Measurements from ENCODE around the gene WDR59. TPM values are rescaled to one million over a fixed set of nuclear protein-coding genes. Genes with fewer than 3 reads are reported as not detected.

The WDR59 gene
- total RNA-seq, 2 donors from 2014 or later = 105 to 110 TPM

DNA sequence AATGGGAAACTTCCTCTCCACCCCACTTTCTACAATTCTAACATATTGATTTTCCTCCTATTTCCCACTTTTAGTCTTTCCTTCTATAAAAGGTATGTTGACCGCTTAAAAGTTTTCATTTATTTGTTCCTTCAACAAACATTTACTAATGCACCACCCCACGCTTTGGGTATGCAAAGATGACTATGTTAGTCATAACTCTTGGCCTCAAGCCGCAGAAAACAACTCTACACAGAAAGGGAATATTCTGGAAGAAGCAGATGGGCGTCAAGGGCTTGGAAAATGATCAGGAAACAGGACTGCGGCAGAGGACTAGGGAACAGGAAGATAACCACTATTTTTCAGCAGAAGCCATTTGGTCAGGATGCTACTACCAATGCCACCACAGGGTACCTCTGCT is 153.5 kb downstream of the WDR59 start:
- H3K9me3 Mint-ChIP-seq = peaks cover 8% of the 10 kb centered on the region
- H3K27me3 Mint-ChIP-seq (ENCODE audit: insufficient read depth) = no peaks in the 10 kb centered on the region
- H3K27ac ChIP-seq (ENCODE audit: low read depth, low read length) = no peak overlapping the region
- DNase-seq = no peak
- no peaks in the 10 kb centered on the region for H3K36me3 ChIP-seq (ENCODE audit: control insufficient read depth, insufficient read depth, low read length)
- H3K36me3 Mint-ChIP-seq (ENCODE audit: low read depth) = no peaks in the 10 kb centered on the region
- H3K9ac ChIP-seq (ENCODE audit: extremely low read depth, low read length, poor library complexity, severe bottlenecking) = no peak overlapping the region
- peaks cover 1% of the 10 kb centered on the region for H3K4me1 ChIP-seq (ENCODE audit: control insufficient read depth, insufficient read depth, low read length)
- peaks cover 24% of the 10 kb centered on the region for H3K9me3 ChIP-seq (ENCODE audit: control insufficient read depth, low read length)
- TF ChIP-seq, protein P1, sequence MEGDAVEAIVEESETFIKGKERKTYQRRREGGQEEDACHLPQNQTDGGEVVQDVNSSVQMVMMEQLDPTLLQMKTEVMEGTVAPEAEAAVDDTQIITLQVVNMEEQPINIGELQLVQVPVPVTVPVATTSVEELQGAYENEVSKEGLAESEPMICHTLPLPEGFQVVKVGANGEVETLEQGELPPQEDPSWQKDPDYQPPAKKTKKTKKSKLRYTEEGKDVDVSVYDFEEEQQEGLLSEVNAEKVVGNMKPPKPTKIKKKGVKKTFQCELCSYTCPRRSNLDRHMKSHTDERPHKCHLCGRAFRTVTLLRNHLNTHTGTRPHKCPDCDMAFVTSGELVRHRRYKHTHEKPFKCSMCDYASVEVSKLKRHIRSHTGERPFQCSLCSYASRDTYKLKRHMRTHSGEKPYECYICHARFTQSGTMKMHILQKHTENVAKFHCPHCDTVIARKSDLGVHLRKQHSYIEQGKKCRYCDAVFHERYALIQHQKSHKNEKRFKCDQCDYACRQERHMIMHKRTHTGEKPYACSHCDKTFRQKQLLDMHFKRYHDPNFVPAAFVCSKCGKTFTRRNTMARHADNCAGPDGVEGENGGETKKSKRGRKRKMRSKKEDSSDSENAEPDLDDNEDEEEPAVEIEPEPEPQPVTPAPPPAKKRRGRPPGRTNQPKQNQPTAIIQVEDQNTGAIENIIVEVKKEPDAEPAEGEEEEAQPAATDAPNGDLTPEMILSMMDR (conservative IDR thresholded peaks at IDR 0.05) = no peak
- H3K4me1 Mint-ChIP-seq = peaks cover 5% of the 10 kb centered on the region
- no peak overlapping the region for H3K27ac Mint-ChIP-seq
- WGBS, 2 experiments (ENCODE audit: insufficient coverage in 1 of 2, insufficient read length in 1 of 2) = 96 to 100% methylated on average over 4 to 5 of the region's 5 CpGs
- H3K4me3 ChIP-seq (ENCODE audit: low read length) = no peak overlapping the region
- H3K4me3 Mint-ChIP-seq = no peak overlapping the region
- no peaks in the 10 kb centered on the region for H3K27me3 ChIP-seq (ENCODE audit: control insufficient read depth, insufficient read depth, low read length, poor library complexity, severe bottlenecking)

DNA sequence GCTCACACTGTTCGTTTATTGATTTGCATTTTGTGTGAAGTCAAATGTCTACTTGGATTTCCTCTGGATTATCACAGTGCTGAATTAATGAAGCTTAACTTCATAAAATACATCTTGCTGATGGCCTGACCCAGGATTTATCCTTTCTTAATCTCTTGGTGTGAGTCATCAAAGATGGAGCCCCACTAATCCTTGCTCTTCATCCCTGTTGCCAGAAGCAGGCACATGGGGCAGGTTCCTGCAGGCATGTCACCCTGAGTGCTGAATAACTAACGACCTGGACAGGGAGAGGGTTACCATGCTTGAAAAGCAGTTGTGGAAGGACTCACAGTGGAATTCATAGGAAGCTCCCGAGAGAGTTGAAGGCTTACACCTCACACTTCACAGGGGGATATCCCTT is 154.3 kb downstream of the WDR59 start:
- Histone ChIP-seq H3K9me3 (ENCODE audit: control insufficient read depth, low read length) (peaks cover 24% of the 10 kb centered on the region), H3K9ac (ENCODE audit: extremely low read depth, low read length, poor library complexity, severe bottlenecking) (no peak overlapping the region), H3K4me3 (ENCODE audit: low read length) (no peak overlapping the region), H3K4me1 (ENCODE audit: control insufficient read depth, insufficient read depth, low read length) (peaks cover 5% of the 10 kb centered on the region), H3K27me3 (ENCODE audit: control insufficient read depth, insufficient read depth, low read length, poor library complexity, severe bottlenecking) (no peaks in the 10 kb centered on the region), H3K36me3 (ENCODE audit: control insufficient read depth, insufficient read depth, low read length) (no peaks in the 10 kb centered on the region), H3K27ac (ENCODE audit: low read depth, low read length) (no peak overlapping the region)
- H3K4me1 Mint-ChIP-seq = peaks cover 12% of the 10 kb centered on the region
- WGBS, 2 experiments (ENCODE audit: insufficient coverage in 1 of 2, insufficient read length in 1 of 2) = 71 to 83% methylated on average over 3 of the region's 3 CpGs
- H3K27ac Mint-ChIP-seq = no peak overlapping the region
- H3K27me3 Mint-ChIP-seq (ENCODE audit: insufficient read depth) = peaks cover 2% of the 10 kb centered on the region
- no peaks in the 10 kb centered on the region for H3K36me3 Mint-ChIP-seq (ENCODE audit: low read depth)
- TF ChIP-seq, protein P1 (conservative IDR thresholded peaks at IDR 0.05) = no peak
- no peak overlapping the region for H3K4me3 Mint-ChIP-seq
- DNase-seq = no peak
- H3K9me3 Mint-ChIP-seq = peaks cover 8% of the 10 kb centered on the region

- H3K4me3 Mint-ChIP-seq = no peak overlapping the region
- TF ChIP-seq, protein P1 (conservative IDR thresholded peaks at IDR 0.05) = no peak
- H3K36me3 Mint-ChIP-seq (ENCODE audit: low read depth) = no peaks in the 10 kb centered on the region
- H3K36me3 ChIP-seq (ENCODE audit: control insufficient read depth, insufficient read depth, low read length) = no peaks in the 10 kb centered on the region
- no peaks in the 10 kb centered on the region for H3K27me3 ChIP-seq (ENCODE audit: control insufficient read depth, insufficient read depth, low read length, poor library complexity, severe bottlenecking)
- peaks cover 8% of the 10 kb centered on the region for H3K9me3 Mint-ChIP-seq
- peaks cover 3% of the 10 kb centered on the region for H3K27me3 Mint-ChIP-seq (ENCODE audit: insufficient read depth)
- no peak overlapping the region for H3K27ac Mint-ChIP-seq
- peaks cover 5% of the 10 kb centered on the region for H3K4me1 ChIP-seq (ENCODE audit: control insufficient read depth, insufficient read depth, low read length)
- no peak overlapping the region for H3K27ac ChIP-seq (ENCODE audit: low read depth, low read length)
- DNase-seq = no peak
- peaks cover 24% of the 10 kb centered on the region for H3K9me3 ChIP-seq (ENCODE audit: control insufficient read depth, low read length)
- H3K4me1 Mint-ChIP-seq = peaks cover 12% of the 10 kb centered on the region
- H3K4me3 ChIP-seq (ENCODE audit: low read length) = no peak overlapping the region
- 90 to 96% methylated on average over 3 to 5 of the region's 5 CpGs for WGBS, 2 experiments (ENCODE audit: insufficient coverage in 1 of 2, insufficient read length in 1 of 2)
- no peak overlapping the region for H3K9ac ChIP-seq (ENCODE audit: extremely low read depth, low read length, poor library complexity, severe bottlenecking)
These were observed 155.3 kb downstream of the WDR59 start for GRCh38 chr16:74829637-74830036.
